ENCODE results near the gene IL1RAP.

IL1RAP gene

GRCh38 chr3:190514413-190515153 is 698 bp downstream of the IL1RAP start:
- ATAC-seq, result peak; percentile 65

GRCh38 chr3:190516416-190516815 is 2.5 kb downstream of the IL1RAP start:
- no peak for ATAC-seq
- TF ChIP-seq RARB (CRISPR knock-in tag; IDR thresholded peaks at IDR 0.05) (no peak), PATZ1 (CRISPR knock-in tag; IDR thresholded peaks at IDR 0.05; ENCODE audit: borderline replicate concordance) (no peak), POU6F1 (CRISPR knock-in tag; IDR thresholded peaks at IDR 0.05; ENCODE audit: borderline replicate concordance, low read depth) (no peak), SNAI2 (CRISPR knock-in tag; IDR thresholded peaks at IDR 0.05) (no peak), TSHZ2 (CRISPR knock-in tag; IDR thresholded peaks at IDR 0.05) (no peak), ARNTL (CRISPR knock-in tag; IDR thresholded peaks at IDR 0.05; ENCODE audit: borderline replicate concordance, low read depth) (no peak), ZNF70 (CRISPR knock-in tag; IDR thresholded peaks at IDR 0.05) (no peak), TCF4 (CRISPR knock-in tag; IDR thresholded peaks at IDR 0.05; ENCODE audit: borderline replicate concordance) (no peak), CSDC2 (CRISPR knock-in tag; IDR thresholded peaks at IDR 0.05) (no peak), ZNF565 (CRISPR knock-in tag; conservative IDR thresholded peaks at IDR 0.05; ENCODE audit: low read depth) (no peak), OSR1 (CRISPR knock-in tag; IDR thresholded peaks at IDR 0.05) (no peak), CSRNP3 (CRISPR knock-in tag; IDR thresholded peaks at IDR 0.05) (no peak), ZFP3 (CRISPR knock-in tag; IDR thresholded peaks at IDR 0.05) (no peak), GLIS3 (CRISPR knock-in tag; IDR thresholded peaks at IDR 0.05) (no peak)

More at GRCh38 chr3:190514413-190515153, 698 bp downstream of the IL1RAP start:
- TF ChIP-seq CREB5 (CRISPR knock-in tag; IDR thresholded peaks at IDR 0.05; ENCODE audit: low read depth), result no peak
- no peak for TF ChIP-seq RARB (CRISPR knock-in tag; IDR thresholded peaks at IDR 0.05)
- no peak for TF ChIP-seq CSDC2 (CRISPR knock-in tag; IDR thresholded peaks at IDR 0.05)
- TF ChIP-seq TOX (CRISPR knock-in tag; IDR thresholded peaks at IDR 0.05; ENCODE audit: borderline replicate concordance), result no peak
- TF ChIP-seq POU6F1 (CRISPR knock-in tag; IDR thresholded peaks at IDR 0.05; ENCODE audit: borderline replicate concordance, low read depth), result no peak
- no peak for TF ChIP-seq ISL1 (CRISPR knock-in tag; IDR thresholded peaks at IDR 0.05)
- no peak for TF ChIP-seq ZNF70 (CRISPR knock-in tag; IDR thresholded peaks at IDR 0.05)
- no peak for TF ChIP-seq ZFP30 (CRISPR knock-in tag; IDR thresholded peaks at IDR 0.05)
- no peak for TF ChIP-seq PPARA (CRISPR knock-in tag; IDR thresholded peaks at IDR 0.05; ENCODE audit: borderline replicate concordance)
- no peak for TF ChIP-seq SNAI2 (CRISPR knock-in tag; IDR thresholded peaks at IDR 0.05)
- TF ChIP-seq ZC3H10 (CRISPR knock-in tag; IDR thresholded peaks at IDR 0.05), result no peak
- TF ChIP-seq ARNTL (CRISPR knock-in tag; IDR thresholded peaks at IDR 0.05; ENCODE audit: borderline replicate concordance, low read depth), result no peak
- no peak for TF ChIP-seq CSRNP3 (CRISPR knock-in tag; IDR thresholded peaks at IDR 0.05)
- TF ChIP-seq BACH2 (CRISPR knock-in tag; IDR thresholded peaks at IDR 0.05; ENCODE audit: borderline replicate concordance), result no peak

Measured in SK-N-SH treated with all-trans-retinoic acid at 6 μM for 48 hours (cell line).